IPS-18a (cell line): Measurements from ENCODE around the gene AOPEP.
A peak's percentile ranks its signal among the peaks of the same experiment; 100 is the strongest.

Experiments used
- H3K27ac ChIP-seq: one replicate; pipeline ENCODE4 v1.5.1; 2013; ENCODE audit warnings: low read length
- H3K27me3 ChIP-seq: one replicate; pipeline ENCODE4 v1.6.1; 2013; ENCODE audit warnings: mild to moderate bottlenecking, low read length; ENCODE audit not compliant: control insufficient read depth, insufficient read depth
- H3K36me3 ChIP-seq: one replicate; pipeline ENCODE4 v1.6.1; 2013; ENCODE audit warnings: low read depth, low read length; ENCODE audit not compliant: control insufficient read depth
- H3K4me1 ChIP-seq: one replicate; pipeline ENCODE4 v1.6.1; 2013; ENCODE audit warnings: low read depth, low read length; ENCODE audit not compliant: control insufficient read depth
- H3K4me3 ChIP-seq: one replicate; pipeline ENCODE4 v1.5.1; 2013; ENCODE audit warnings: low read length
- H3K9ac ChIP-seq: one replicate; pipeline ENCODE4 v1.6.1; 2013; ENCODE audit warnings: mild to moderate bottlenecking, low read length, moderate library complexity
- H3K9me3 ChIP-seq: one replicate; pipeline ENCODE4 v1.6.1; 2013; ENCODE audit warnings: low read depth, low read length; ENCODE audit not compliant: control insufficient read depth

AOPEP gene

GRCh38 chr9:95055334-95055850 is 328.9 kb downstream of the AOPEP start:
- Histone ChIP-seq H3K9me3 (no peaks in the 10 kb centered on the region), H3K27ac (no peak overlapping the region), H3K4me3 (no peak overlapping the region), H3K27me3 (peaks cover 2% of the 10 kb centered on the region), H3K9ac (peak overlapping the region; percentile 17), H3K36me3 (no peaks in the 10 kb centered on the region), H3K4me1 (peaks cover 14% of the 10 kb centered on the region)

GRCh38 chr9:95055851-95056551 is 329.5 kb downstream of the AOPEP start:
- Histone ChIP-seq H3K9ac (no peak overlapping the region), H3K36me3 (no peaks in the 10 kb centered on the region), H3K27ac (no peak overlapping the region), H3K9me3 (no peaks in the 10 kb centered on the region), H3K27me3 (no peaks in the 10 kb centered on the region), H3K4me3 (no peak overlapping the region), H3K4me1 (peaks cover 14% of the 10 kb centered on the region)

GRCh38 chr9:95057101-95057500 is 330.6 kb downstream of the AOPEP start:
- Histone ChIP-seq H3K9me3 (no peaks in the 10 kb centered on the region), H3K9ac (no peak overlapping the region), H3K27ac (no peak overlapping the region), H3K36me3 (no peaks in the 10 kb centered on the region), H3K4me1 (peaks cover 14% of the 10 kb centered on the region), H3K27me3 (no peaks in the 10 kb centered on the region), H3K4me3 (no peak overlapping the region)

- Histone ChIP-seq H3K4me1 (peaks cover 14% of the 10 kb centered on the region), H3K27ac (no peak overlapping the region), H3K36me3 (no peaks in the 10 kb centered on the region)
These were observed 331.8 kb downstream of the AOPEP start for GRCh38 chr9:95058121-95058785.

GRCh38 chr9:95058795-95059386 is 332.4 kb downstream of the AOPEP start:
- no peaks in the 10 kb centered on the region for H3K9me3 ChIP-seq
- H3K4me3 ChIP-seq: no peak overlapping the region
- H3K9ac ChIP-seq: no peak overlapping the region
- H3K27me3 ChIP-seq: no peaks in the 10 kb centered on the region
- no peak overlapping the region for H3K27ac ChIP-seq
- peaks cover 14% of the 10 kb centered on the region for H3K4me1 ChIP-seq
- no peaks in the 10 kb centered on the region for H3K36me3 ChIP-seq

More at GRCh38 chr9:95058121-95058785, 331.8 kb downstream of the AOPEP start:
- Histone ChIP-seq H3K4me3 (no peak overlapping the region), H3K9ac (no peak overlapping the region), H3K9me3 (no peaks in the 10 kb centered on the region), H3K27me3 (no peaks in the 10 kb centered on the region)

GRCh38 chr9:95060234-95060633 is 333.7 kb downstream of the AOPEP start:
- H3K36me3 ChIP-seq: no peaks in the 10 kb centered on the region
- no peak overlapping the region for H3K4me3 ChIP-seq

GRCh38 chr9:95060916-95061315 is 334.4 kb downstream of the AOPEP start:
- Histone ChIP-seq H3K27me3 (no peaks in the 10 kb centered on the region), H3K4me1 (peaks cover 5% of the 10 kb centered on the region), H3K4me3 (no peak overlapping the region), H3K27ac (no peak overlapping the region), H3K36me3 (no peaks in the 10 kb centered on the region), H3K9ac (no peak overlapping the region), H3K9me3 (no peaks in the 10 kb centered on the region)

More at GRCh38 chr9:95060234-95060633, 333.7 kb downstream of the AOPEP start:
- H3K27me3 ChIP-seq: no peaks in the 10 kb centered on the region
- no peaks in the 10 kb centered on the region for H3K9me3 ChIP-seq
- H3K9ac ChIP-seq: no peak overlapping the region
- H3K27ac ChIP-seq: no peak overlapping the region
- H3K4me1 ChIP-seq: peaks cover 12% of the 10 kb centered on the region

- no peak overlapping the region for H3K9ac ChIP-seq
- H3K4me1 ChIP-seq: no peaks in the 10 kb centered on the region
- no peak overlapping the region for H3K27ac ChIP-seq
- no peaks in the 10 kb centered on the region for H3K9me3 ChIP-seq
- H3K27me3 ChIP-seq: no peaks in the 10 kb centered on the region
- no peaks in the 10 kb centered on the region for H3K36me3 ChIP-seq
- no peak overlapping the region for H3K4me3 ChIP-seq
These were observed 335.6 kb downstream of the AOPEP start for GRCh38 chr9:95061916-95062595.

- Histone ChIP-seq H3K36me3 (no peaks in the 10 kb centered on the region), H3K9me3 (no peaks in the 10 kb centered on the region), H3K27ac (no peak overlapping the region), H3K9ac (no peak overlapping the region), H3K27me3 (no peaks in the 10 kb centered on the region), H3K4me3 (no peak overlapping the region), H3K4me1 (no peaks in the 10 kb centered on the region)
These were observed 336.1 kb downstream of the AOPEP start for GRCh38 chr9:95062596-95063065.

- no peaks in the 10 kb centered on the region for H3K27me3 ChIP-seq
- H3K9me3 ChIP-seq: no peaks in the 10 kb centered on the region
- no peak overlapping the region for H3K9ac ChIP-seq
- H3K4me3 ChIP-seq: no peak overlapping the region
- no peaks in the 10 kb centered on the region for H3K36me3 ChIP-seq
- H3K27ac ChIP-seq: no peak overlapping the region
- no peaks in the 10 kb centered on the region for H3K4me1 ChIP-seq
These were observed 336.8 kb downstream of the AOPEP start for GRCh38 chr9:95063300-95063699.

GRCh38 chr9:95065224-95065623 is 338.7 kb downstream of the AOPEP start:
- no peak overlapping the region for H3K4me3 ChIP-seq
- no peak overlapping the region for H3K9ac ChIP-seq
- H3K4me1 ChIP-seq: no peaks in the 10 kb centered on the region
- H3K36me3 ChIP-seq: no peaks in the 10 kb centered on the region
- no peaks in the 10 kb centered on the region for H3K9me3 ChIP-seq
- H3K27ac ChIP-seq: no peak overlapping the region
- H3K27me3 ChIP-seq: no peaks in the 10 kb centered on the region
